Measurements from ENCODE around the gene SETD4. TPM values are rescaled to one million over a fixed set of nuclear protein-coding genes. Genes with fewer than 3 reads are reported as not detected.
A peak's percentile ranks its signal among the peaks of the same experiment; 100 is the strongest.

Gene SETD4
- total RNA-seq, 1 donor from 2014 or later = 29.4 TPM

DNA sequence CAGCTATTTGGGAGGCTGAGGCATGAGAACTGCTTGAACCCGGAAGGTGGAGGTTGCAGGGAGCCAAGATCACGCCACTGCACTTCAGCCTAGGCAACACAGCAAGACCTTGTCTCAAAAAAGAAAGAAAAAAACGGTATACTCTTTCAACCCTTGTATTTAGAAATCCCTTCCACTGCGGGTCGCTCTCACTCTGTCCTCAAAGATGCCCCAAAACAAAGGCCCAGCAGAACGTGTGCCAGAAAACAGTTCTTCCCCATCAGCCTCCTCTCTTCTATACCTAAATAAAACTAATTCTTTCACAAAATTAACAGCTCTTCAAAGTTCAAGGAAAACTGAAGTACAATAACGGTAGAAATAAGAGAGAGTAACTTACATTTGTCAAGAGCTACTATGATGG is 13.2 kb downstream of the SETD4 start:
- DNase-seq (ENCODE audit: low read depth) = no peak

DNA sequence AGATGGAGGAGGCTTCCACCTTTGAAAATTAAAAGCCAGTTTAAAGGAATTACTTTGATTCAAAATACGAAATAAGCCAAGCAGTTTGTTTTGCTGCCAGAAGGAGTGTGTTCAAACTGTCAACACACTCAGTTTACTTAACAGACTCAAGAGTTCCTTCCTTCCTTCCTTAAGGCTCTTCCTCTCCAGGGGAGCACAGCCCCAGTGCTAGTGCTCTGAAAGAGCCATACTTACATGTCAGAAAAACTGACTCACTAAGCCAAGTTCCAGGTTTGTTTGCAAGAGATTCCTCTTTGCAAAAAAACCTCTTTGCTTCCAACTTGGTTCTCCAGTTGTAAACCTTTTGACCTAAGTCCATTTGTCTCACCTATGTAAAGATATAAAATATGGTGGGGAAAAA is 14.3 kb downstream of the SETD4 start:
- DNase-seq (ENCODE audit: low read depth) = no peak

GRCh38 chr21:36044056-36044455 is 16.3 kb downstream of the SETD4 start:
- DNase-seq (ENCODE audit: low read depth) = no peak

DNA sequence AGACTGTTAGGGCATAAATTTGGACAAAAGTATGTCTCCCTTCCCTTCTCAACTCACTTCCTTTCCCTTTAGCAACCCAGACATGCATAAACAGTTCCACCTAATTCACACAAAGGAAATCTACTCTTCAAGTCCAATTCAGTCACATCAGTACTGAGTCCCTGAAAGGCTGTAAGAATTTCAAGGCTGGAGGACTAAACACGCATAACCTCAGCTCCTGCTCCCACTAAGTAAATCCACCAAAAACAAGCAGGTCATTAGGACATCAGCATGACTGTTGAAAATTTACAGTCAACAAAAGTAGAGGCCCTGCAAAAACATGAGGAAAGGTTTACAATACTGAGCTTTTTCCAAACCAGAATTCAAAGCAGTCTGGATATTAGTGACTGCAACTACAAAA is 18.4 kb downstream of the SETD4 start:
- DNase-seq (ENCODE audit: low read depth) = no peak

DNA sequence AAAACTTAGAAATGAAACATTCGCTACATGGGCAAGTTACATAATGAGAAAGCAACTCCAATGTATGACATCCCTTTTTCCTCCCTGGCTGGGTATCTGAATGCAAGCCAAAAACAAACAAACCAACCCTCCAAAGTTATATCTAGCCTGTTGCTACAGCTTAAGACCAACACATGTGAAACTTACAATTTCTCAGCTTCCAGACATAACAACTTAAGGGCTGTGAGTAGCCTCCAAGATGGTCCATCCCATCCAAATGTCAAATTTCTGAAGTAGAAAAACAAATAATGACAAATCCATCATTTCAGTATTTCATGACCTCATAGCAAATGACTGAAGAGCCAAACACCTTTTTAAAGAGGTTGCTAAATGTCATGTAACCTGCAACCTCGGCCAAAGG is 19.9 kb downstream of the SETD4 start:
- no peak for DNase-seq (ENCODE audit: low read depth)

GRCh38 chr21:36039861-36040260 is 20.5 kb downstream of the SETD4 start:
- no peak for DNase-seq (ENCODE audit: low read depth)

DNA sequence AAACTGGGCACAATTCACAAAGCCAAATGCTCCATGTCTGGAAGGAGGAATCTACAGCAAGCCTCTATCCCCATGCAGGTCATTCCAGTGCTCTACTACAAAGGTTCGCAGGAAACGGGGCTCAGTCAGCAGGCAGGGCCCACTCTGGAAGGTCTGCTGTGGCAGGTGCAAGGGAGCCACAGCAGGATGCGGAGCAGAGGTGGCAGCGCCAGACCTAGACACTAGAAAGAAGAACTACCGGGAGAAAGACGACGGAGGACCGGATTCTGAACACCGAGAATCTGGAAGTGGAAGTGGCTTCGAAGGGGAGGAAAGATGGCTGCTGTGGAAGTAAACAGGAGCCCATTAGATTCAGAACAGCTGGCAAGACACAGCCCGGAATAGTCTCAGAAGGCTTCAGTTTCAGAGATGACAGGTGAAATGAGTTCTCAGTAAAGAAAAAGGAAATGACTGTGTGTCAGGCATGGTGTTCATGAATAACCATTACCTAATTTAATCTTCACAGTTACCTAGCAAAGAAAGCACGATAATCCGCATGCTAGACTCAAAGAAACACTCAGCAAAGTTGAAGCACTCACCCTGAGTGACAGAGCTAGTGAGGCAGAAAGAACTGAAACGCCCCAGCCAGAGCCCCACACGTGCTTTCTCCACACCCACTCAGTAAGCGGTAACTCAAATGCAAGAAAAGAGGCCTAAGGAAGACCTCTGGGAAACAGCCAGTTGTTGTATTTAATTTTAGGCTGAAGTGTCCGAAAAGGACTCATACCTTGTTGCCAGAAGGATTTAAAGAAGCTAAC is 21.4 kb downstream of the SETD4 start:
- DNase-seq (ENCODE audit: low read depth) = peak; percentile 20

- peak; percentile 64 for DNase-seq (ENCODE audit: low read depth)
These were observed 24.9 kb downstream of the SETD4 start for GRCh38 chr21:36035381-36035791.

GRCh38 chr21:36034211-36034913 is 26.0 kb downstream of the SETD4 start:
- no peak for DNase-seq (ENCODE audit: low read depth)

GRCh38 chr21:36032647-36033406 is 27.5 kb downstream of the SETD4 start:
- no peak for DNase-seq (ENCODE audit: low read depth)

- no peak for DNase-seq (ENCODE audit: low read depth)
These were observed 29.6 kb downstream of the SETD4 start for GRCh38 chr21:36030581-36031189.

DNA sequence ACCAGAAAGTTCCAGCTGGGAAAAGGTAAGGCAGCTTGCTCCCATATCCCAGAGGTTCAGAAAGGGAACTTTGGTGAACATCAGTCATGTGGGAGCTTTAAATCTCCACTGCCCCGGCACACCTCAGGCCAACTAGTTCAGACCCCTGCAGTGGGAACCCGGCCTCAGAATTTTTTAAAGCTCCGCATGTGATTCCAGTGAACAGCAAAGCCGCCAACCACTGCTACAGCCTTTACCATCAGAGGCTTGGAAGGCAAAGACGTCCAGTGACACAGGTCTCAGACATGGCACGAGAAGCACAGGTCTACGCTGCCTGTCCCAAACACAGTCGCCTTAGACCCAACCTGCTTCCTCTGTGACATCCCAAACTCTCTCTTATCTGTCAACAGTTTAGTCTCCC is 31.0 kb downstream of the SETD4 start:
- no peak for DNase-seq (ENCODE audit: low read depth)

DNA sequence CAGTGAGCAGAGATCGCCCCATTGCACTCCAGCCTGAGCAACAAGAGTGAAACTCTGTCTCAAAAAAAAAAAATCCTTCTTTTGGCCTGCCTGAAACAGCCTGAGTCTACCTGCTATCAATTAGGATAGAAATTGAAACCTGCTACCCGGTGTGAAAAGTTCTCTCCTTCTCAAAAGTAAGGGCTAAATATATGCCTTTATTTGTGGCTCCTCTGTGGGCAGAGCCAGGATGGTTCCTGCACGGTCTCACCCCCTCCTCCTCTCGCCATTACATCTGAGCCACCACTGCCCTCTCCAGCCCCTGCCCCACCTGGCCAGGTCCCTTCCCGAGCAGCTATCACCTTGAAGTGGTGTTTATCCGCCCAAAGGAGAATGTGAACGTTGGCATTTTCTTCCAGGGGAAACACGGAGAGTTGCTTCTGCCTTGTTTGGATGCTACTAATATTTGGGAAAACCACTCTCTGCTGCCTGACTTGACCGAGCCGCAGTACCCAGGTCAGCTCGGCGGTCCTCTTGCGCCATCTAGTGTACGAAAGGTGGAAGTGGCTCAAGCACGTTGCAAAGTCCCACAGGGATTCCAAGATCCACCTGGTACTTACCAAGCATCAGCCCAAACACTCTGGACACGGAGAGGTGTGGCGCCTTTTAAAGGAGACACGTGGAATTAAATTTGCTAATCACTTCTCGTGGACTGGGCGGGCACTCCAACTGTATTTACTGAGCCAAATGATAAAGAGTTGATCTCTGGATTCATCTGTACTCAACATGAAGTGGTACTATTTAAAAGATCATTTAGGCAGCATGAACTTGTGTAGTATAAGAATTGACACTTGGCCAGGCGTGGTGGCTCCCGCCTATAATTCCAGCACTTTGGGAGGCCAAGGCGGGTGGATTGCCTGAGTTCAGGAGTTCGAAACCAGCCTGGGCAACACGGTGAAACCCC is 31.9 kb downstream of the SETD4 start:
- DNase-seq (ENCODE audit: low read depth) = peak; percentile 41

DNA sequence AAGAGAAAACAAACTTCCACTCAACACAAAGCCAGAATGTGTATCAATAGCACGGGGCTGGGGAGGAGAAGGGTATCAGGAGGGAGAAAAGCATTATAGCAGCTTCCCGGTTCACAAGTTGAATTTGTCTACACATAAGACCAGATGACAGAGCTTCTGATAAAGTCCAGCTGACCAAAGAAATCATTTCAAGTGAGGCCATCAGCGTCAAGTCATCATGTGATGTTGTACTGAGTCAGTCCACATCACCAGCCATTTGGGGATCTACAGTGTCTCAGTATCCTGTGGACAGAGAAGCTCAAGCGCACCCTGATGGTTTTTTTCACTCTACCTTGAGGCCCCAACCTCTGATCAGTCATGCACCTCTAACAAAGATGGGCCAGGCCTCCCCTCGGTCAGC is 33.0 kb downstream of the SETD4 start:
- no peak for DNase-seq (ENCODE audit: low read depth)

GRCh38 chr21:36024782-36025181 is 35.5 kb downstream of the SETD4 start:
- DNase-seq (ENCODE audit: low read depth) = no peak

DNA sequence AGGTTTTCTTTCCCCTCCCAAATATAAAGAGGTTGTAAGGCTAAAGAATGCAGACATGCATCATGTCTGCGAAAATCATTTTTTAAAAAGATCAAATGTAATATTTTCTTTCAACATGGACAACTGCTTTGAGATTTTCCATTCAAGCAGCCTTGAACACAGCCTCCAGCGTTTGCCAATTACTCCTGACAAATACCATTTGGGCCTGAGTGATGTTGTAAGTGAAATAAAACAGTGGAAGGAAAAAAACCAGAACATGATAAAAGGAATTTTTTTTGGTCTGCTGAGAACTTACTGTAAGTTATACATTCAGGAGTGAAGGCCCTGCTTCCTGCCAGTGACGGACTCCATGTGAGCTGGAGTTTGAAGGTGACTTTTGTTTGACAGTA is 37.2 kb downstream of the SETD4 start:
- no peak for DNase-seq (ENCODE audit: low read depth)

GRCh38 chr21:36022427-36023091 is 37.8 kb downstream of the SETD4 start:
- no peak for DNase-seq (ENCODE audit: low read depth)

- DNase-seq (ENCODE audit: low read depth) = no peak
These were observed 39.0 kb downstream of the SETD4 start for GRCh38 chr21:36021251-36021837.

DNA sequence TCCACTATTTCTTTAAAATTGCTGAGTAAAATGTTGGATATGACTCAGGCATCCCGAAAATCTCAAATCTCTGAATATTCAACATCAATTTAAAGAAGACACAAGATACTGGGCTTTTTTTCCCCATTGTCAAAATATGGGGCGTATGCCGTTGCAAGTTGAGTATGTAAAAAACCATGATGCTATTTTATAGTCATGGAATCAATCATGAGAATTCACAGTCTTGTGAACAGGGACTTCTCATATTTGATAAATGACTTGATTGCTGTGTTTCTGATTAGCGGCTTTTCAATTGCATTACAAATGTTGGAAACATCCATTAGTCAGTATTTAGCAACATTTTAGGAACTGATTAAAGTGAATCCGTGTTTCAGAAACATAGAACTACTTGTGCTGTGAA is 45.3 kb downstream of the SETD4 start:
- DNase-seq (ENCODE audit: low read depth) = no peak

DNA sequence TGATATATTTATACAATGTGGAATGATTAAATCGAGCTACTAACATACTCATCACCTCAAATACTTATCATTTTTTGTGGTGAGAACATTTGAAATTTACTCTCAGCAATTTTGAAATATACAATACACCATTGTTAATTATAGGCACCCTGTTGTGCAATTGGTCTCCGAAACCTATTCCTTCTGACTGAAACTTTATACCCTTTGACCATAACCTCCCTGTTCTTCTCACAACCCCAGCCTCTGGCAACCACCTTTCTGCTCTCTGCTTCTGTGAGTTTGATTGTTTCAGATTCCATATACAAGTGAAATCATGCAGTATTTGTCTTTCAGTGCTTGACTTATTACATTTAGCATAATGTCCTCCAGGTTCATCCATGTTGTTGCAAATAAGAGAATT is 49.5 kb downstream of the SETD4 start:
- peak; percentile 11 for DNase-seq (ENCODE audit: low read depth)

Data from renal cortical epithelial cell (primary cell).